HTR-8/SVneo (cell line): ENCODE measurements around the gene MRAP.
"Not testable (repeated sequence)": the region's sequence is repeated elsewhere in the genome, so short reads cannot be mapped to it uniquely, and the experiment has no call there.

Experiments used
- DNase-seq: peaks from one replicate; pipeline ENCODE4 v3.0.0; 2011; ENCODE audit warnings: low spot score, mixed read lengths; ENCODE audit not compliant: insufficient read length
- FAIRE-seq: peaks from 2 replicates; lab custom pipeline; 2011; peaks lifted over from hg19 to GRCh38; lab: Jason Lieb, UNC

The MRAP gene

GRCh38 chr21:32298658-32299081, at the start of gene MRAP:
Gene MRAP, plus strand, starts transcription at chr21:32298855. Its CDS starts 117 bp downstream, at chr21:32298972.
- FAIRE-seq, result no peak
- no peak for DNase-seq

GRCh38 chr21:32249511-32250280, 49.0 kb upstream of the MRAP start:
- no peak for DNase-seq
- no peak for FAIRE-seq

- FAIRE-seq, result no peak
- DNase-seq, result no peak
These were observed 46.5 kb upstream of the MRAP start for GRCh38 chr21:32252136-32252535.

GRCh38 chr21:32253215-32253641, 45.4 kb upstream of the MRAP start:
- FAIRE-seq (no peak), DNase-seq (no peak)

GRCh38 chr21:32256251-32256650, 42.4 kb upstream of the MRAP start:
- no peak for DNase-seq
- FAIRE-seq, result no peak

- no peak for FAIRE-seq
- peak; percentile 33 for DNase-seq
These were observed 41.6 kb upstream of the MRAP start for GRCh38 chr21:32256873-32257620.

- no peak for FAIRE-seq
- DNase-seq, result peak; percentile 81
These were observed 40.5 kb upstream of the MRAP start for GRCh38 chr21:32257962-32258785.

- FAIRE-seq, DNase-seq: not testable (repeated sequence)
These were observed 39.9 kb upstream of the MRAP start for GRCh38 chr21:32258786-32259048.

- FAIRE-seq, result no peak
- DNase-seq, result no peak
These were observed 38.5 kb upstream of the MRAP start for GRCh38 chr21:32260130-32260529.

GRCh38 chr21:32261929-32262328, 36.7 kb upstream of the MRAP start:
- FAIRE-seq (no peak), DNase-seq (no peak)

GRCh38 chr21:32265321-32265720, 33.3 kb upstream of the MRAP start:
- FAIRE-seq, result not testable (repeated sequence)

GRCh38 chr21:32270748-32271147, 27.9 kb upstream of the MRAP start:
- FAIRE-seq, result no peak

More at GRCh38 chr21:32265321-32265720, 33.3 kb upstream of the MRAP start:
- DNase-seq, result not testable (repeated sequence)

GRCh38 chr21:32276671-32277070, 22.0 kb upstream of the MRAP start:
- FAIRE-seq, result no peak

More at GRCh38 chr21:32270748-32271147, 27.9 kb upstream of the MRAP start:
- no peak for DNase-seq

GRCh38 chr21:32278103-32278502, 20.6 kb upstream of the MRAP start:
- FAIRE-seq (no peak), DNase-seq (no peak)

More at GRCh38 chr21:32276671-32277070, 22.0 kb upstream of the MRAP start:
- no peak for DNase-seq

GRCh38 chr21:32278518-32279376, 19.9 kb upstream of the MRAP start, which contains the start of gene MIS18A:
Gene MIS18A, minus strand, starts transcription at chr21:32279049. Its CDS starts 35 bp downstream, at chr21:32279014.
- peak; percentile 79 for FAIRE-seq
- peak; percentile 97 for DNase-seq

- FAIRE-seq (no peak), DNase-seq (no peak)
These were observed 19.3 kb upstream of the MRAP start for GRCh38 chr21:32279377-32279680.

- no peak for FAIRE-seq
- no peak for DNase-seq
These were observed 17.1 kb upstream of the MRAP start for GRCh38 chr21:32281531-32281930.

- no peak for FAIRE-seq
- DNase-seq, result no peak
These were observed 15.7 kb upstream of the MRAP start for GRCh38 chr21:32282992-32283391.

- FAIRE-seq, result no peak
- no peak for DNase-seq
These were observed 13.2 kb upstream of the MRAP start for GRCh38 chr21:32285476-32285875.

- no peak for FAIRE-seq
These were observed 1.2 kb upstream of the MRAP start for GRCh38 chr21:32297449-32297848.

More at GRCh38 chr21:32297449-32297848, 1.2 kb upstream of the MRAP start:
- no peak for DNase-seq
